Measurements from ENCODE around the gene GSDME. TPM values are rescaled to one million over a fixed set of nuclear protein-coding genes. Genes with fewer than 3 reads are reported as not detected.

GSDME gene
- total and polyA plus RNA-seq, 7 donors = 1.6 to 11.9 (median 7.1) TPM

DNA sequence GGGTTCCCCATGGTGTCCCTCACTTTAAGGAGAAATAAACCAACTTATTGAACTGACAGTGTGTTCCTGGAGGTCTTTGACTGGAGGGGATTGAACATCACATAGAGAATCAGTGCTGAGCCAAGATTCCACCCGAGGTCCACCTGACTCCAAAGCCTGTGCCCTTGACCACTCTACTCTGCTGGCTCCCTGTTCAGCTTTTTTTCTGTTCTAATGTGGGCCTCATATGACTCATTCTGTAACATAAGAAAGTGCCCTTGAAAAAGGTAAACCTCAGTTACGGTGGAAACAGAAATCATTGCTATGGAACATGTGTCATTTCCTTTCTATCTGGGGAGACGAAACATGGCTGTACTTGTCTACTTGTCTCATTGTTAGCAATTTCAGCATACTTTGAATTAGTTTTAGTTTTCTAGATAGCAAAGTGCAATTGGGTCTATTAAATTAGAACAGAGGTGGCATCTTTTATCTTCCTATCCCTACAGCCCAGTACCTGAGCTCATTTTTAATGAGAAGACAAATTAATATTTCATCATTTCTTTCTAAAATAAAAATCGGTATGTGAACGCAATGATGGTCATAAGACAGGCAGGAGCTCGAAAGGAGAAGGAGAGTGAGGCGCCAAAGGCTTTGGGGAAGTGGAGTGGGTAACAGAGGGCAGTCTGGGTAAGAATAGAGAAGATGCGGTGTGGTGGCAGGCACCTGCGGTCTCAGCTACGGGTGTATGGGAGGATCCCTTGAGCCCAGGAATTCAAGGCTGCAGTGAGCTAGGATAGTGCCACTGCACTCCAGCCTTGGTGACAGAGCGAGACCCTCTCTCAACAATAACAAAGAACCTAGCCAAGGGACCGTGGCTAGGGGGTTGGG lies 1.5 kb downstream of the GSDME start:
- intact Hi-C loops (cut with DNase I) = loop anchor here (5.0 kb wide), 1 partner anchor 183 kb away; the partner anchor contains the start of gene PALS2
- no peak for DNase-seq
- Histone ChIP-seq H3K36me3 (no peaks in the 10 kb centered on the region), H3K27ac (peak overlapping the region in 2 of 4 donors; percentile 86 to 89), H3K27me3 (no peaks in the 10 kb centered on the region), H3K9me3 (no peaks in the 10 kb centered on the region), H3K4me3 (no peak overlapping the region), H3K4me1 (peaks cover 0 to 15% (median 10%) of the 10 kb centered on the region in 4 donors)
- TF ChIP-seq POLR2A (IDR thresholded peaks at IDR 0.05) = no peak
- TF ChIP-seq CTCF (IDR thresholded peaks at IDR 0.05) = no peak
- no peak for TF ChIP-seq EP300 (IDR thresholded peaks at IDR 0.05)
- no peak for TF ChIP-seq POLR2AphosphoS5 (IDR thresholded peaks at IDR 0.05)
- 82 to 89% methylated on average over 12 of the region's 12 CpGs for WGBS, 2 donors

- Histone ChIP-seq H3K9me3 (no peaks in the 10 kb centered on the region), H3K36me3 (no peaks in the 10 kb centered on the region), H3K27ac (no peak overlapping the region), H3K4me3 (no peak overlapping the region), H3K4me1 (peaks cover 0 to 15% (median 10%) of the 10 kb centered on the region in 4 donors), H3K27me3 (no peaks in the 10 kb centered on the region)
- TF ChIP-seq EP300 (IDR thresholded peaks at IDR 0.05) (no peak), CTCF (IDR thresholded peaks at IDR 0.05) (no peak), POLR2A (IDR thresholded peaks at IDR 0.05) (no peak), POLR2AphosphoS5 (IDR thresholded peaks at IDR 0.05) (no peak)
- WGBS, 2 donors = 78 to 85% methylated on average over 3 of the region's 3 CpGs
- no peak for DNase-seq
- intact Hi-C loops (cut with DNase I) = loop anchor here (5.0 kb wide), 1 partner anchor 183 kb away; the partner anchor contains the start of gene PALS2
Observed at GRCh38 chr7:24754906-24755506, 2.3 kb downstream of the GSDME start.

DNA sequence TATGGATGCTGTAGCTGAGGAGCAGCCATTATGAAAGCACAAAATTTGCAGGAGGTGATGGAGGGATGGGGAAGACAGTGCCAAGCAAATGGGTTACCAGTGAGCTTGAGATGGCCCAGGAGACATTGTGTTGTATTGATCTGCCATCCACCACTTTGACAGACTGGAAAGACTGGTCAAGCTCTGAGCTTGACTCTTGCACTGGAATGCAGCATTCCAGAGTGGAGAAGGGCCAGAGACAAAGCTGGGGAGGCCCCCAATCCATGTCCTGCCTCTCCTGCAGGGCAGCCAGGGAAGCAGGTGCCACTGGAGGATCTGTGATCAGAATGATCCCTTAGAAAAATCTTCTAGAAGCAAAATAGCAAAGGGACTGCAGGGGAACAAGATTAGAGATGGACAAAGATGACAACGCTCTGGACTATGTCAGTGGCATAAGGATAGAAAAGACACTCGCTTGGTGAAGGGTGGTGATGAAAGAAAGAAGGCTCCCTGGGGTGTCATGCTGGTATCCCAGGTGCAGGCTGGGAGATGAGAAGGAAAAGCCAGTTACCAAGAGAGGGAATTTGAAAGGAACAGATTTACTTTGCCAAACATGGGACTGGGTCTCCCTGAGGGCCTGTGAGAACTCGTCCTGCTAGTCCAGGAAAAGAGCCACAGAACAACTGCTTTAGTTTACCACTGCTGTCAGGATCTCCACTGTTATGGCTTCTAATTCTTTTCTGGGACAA lies 5.0 kb downstream of the GSDME start:
- TF ChIP-seq CTCF (IDR thresholded peaks at IDR 0.05) (no peak), POLR2A (IDR thresholded peaks at IDR 0.05) (no peak), POLR2AphosphoS5 (IDR thresholded peaks at IDR 0.05) (no peak), EP300 (IDR thresholded peaks at IDR 0.05) (no peak)
- no peaks in the 10 kb centered on the region for H3K9me3 ChIP-seq
- intact Hi-C loops (cut with DNase I) = no loop called here
- peaks cover 0 to 6% (median 3%) of the 10 kb centered on the region in 4 donors for H3K4me1 ChIP-seq
- no peak for DNase-seq
- no peaks in the 10 kb centered on the region for H3K27me3 ChIP-seq
- WGBS, 2 donors = 83 to 87% methylated on average over 3 of the region's 3 CpGs
- no peak overlapping the region for H3K27ac ChIP-seq
- H3K4me3 ChIP-seq = no peak overlapping the region
- no peaks in the 10 kb centered on the region for H3K36me3 ChIP-seq

DNA sequence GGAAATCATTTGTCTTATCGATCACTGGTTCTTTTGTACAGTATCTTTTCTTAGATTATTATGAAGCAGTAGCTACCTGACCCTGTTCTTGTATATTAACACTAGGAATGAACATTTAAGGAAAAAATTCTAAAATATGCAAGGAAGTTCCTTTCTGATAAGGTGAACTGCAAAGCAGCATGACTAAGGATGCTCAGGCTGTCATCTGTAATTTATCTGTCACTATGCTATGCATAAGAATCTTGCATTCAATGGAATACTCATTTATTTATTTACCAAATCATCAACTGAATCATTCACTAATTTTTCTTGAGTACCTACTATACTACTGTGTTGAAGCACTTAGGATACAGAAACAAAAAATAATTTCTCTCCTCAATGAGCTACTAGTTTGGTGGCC lies 5.8 kb downstream of the GSDME start:
- Histone ChIP-seq H3K4me3 (no peak overlapping the region), H3K9me3 (no peaks in the 10 kb centered on the region), H3K4me1 (peaks cover 0 to 4% (median 1%) of the 10 kb centered on the region in 4 donors), H3K27ac (no peak overlapping the region), H3K27me3 (no peaks in the 10 kb centered on the region), H3K36me3 (no peaks in the 10 kb centered on the region)
- TF ChIP-seq CTCF (IDR thresholded peaks at IDR 0.05) = no peak
- no peak for TF ChIP-seq EP300 (IDR thresholded peaks at IDR 0.05)
- no peak for TF ChIP-seq POLR2A (IDR thresholded peaks at IDR 0.05)
- TF ChIP-seq POLR2AphosphoS5 (IDR thresholded peaks at IDR 0.05) = no peak
- DNase-seq = no peak
- intact Hi-C loops (cut with DNase I) = no loop called here
- WGBS, 2 donors = 85 to 94% methylated on average over 1 of the region's 1 CpG
